GM10266 (cell line): ENCODE data around the gene FMN1.

Experiments used
- DNase-seq: peaks from one replicate; pipeline ENCODE4 v3.0.0; 2012; ENCODE audit errors: extremely low spot score
- TF ChIP-seq, protein P1 (sequence below): IDR thresholded peaks from 2 replicates; pipeline ENCODE4 v1.5.1; 2012; ENCODE audit warnings: mild to moderate bottlenecking, low read depth; ENCODE audit not compliant: control insufficient read depth, insufficient read depth; ENCODE audit errors: missing control alignments

Gene FMN1

DNA sequence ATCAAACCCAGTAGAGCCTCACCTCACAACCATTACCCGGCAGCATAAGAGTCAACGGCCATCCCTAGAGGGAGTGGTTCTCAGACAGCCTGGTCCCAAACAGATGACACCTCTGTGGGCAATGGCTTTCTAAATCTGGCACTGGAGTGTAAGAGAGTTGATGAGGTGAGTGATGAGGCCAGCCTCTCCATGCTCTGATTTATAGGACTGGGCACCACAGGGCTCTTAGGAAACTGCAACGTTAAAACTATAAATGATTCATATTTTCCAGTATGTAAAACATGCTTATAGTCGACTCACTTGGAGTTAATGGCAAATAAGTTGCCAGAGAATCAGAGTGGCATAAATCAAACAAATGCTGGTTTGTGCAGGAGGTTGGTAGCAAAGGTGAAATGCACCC is 289.0 kb downstream of the FMN1 start:
- TF ChIP-seq, protein P1, sequence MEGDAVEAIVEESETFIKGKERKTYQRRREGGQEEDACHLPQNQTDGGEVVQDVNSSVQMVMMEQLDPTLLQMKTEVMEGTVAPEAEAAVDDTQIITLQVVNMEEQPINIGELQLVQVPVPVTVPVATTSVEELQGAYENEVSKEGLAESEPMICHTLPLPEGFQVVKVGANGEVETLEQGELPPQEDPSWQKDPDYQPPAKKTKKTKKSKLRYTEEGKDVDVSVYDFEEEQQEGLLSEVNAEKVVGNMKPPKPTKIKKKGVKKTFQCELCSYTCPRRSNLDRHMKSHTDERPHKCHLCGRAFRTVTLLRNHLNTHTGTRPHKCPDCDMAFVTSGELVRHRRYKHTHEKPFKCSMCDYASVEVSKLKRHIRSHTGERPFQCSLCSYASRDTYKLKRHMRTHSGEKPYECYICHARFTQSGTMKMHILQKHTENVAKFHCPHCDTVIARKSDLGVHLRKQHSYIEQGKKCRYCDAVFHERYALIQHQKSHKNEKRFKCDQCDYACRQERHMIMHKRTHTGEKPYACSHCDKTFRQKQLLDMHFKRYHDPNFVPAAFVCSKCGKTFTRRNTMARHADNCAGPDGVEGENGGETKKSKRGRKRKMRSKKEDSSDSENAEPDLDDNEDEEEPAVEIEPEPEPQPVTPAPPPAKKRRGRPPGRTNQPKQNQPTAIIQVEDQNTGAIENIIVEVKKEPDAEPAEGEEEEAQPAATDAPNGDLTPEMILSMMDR = no peak

DNA sequence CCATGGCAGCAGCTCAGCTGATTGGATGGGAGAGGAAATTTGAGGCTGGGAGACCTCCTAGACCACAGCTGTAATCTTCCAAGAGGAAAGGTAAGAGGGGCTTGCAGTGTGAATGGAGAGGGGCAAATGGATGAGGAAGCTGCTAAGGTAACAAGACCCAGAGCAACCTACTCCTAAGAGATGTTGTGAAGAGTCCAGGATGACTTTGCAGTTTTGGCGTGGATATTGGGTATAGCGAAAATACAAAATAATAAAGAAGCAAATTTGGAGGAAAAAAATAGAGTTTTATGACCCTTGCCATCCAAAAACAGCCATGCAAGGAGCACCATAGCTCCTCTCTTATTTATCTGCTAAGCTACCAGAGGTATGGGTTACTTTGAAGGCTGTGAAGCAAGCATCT is 290.1 kb downstream of the FMN1 start:
- TF ChIP-seq, protein P1 = no peak
- DNase-seq = no peak

More for the DNA sequence above, 289.0 kb downstream of the FMN1 start:
- DNase-seq = no peak

DNA sequence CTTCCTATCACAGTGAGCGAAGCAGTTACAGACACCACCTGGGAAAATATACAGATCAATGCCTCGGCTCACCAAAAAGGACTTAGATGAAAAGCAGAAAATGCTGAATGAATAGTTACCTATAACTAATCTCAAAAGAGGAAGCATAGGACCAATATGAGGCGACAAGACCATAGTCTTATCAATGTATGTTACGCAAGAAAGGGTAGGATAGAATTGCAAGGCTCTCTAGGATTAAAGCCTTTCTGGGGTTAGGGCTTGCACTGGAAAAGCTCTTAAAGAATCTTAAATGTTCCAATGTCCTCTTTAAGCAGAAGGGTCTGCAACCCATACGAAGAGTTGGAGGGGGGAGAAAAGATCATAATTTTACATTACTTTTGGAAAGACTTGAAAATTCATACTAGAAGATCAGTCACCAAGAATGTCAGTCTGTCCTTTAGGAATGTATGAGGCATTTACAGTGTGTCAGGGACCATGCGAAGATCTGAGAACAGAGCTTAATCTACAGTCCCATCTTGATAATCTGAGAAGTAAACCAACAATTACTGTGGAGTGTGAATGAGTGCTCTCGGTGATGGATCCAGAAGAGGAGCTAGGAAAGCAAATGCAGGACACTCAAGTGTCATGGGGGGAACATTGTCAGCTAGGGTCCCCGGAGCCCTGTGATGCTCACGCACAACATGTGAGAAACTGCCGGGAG is 290.8 kb downstream of the FMN1 start:
- TF ChIP-seq, protein P1 = no peak
- DNase-seq = no peak

DNA sequence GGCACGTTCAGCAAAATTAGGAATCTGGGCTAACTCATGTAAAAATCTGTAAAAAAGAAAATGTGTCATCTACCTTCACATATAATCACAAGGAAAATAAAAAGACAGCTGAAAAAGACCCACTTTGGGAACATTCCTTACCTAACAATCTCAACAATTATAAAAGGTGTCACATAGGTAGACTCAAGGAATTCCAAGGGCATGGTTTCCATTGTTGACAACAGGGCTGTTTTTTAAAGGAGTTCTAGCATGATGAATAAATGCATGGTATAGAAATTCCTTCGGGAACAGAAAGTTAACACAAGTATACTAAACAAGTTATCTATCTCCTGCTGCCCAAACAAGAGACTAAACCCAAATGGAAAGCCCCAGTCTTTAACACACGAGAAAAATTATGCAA is 292.5 kb downstream of the FMN1 start:
- TF ChIP-seq, protein P1 = no peak
- no peak for DNase-seq

DNA sequence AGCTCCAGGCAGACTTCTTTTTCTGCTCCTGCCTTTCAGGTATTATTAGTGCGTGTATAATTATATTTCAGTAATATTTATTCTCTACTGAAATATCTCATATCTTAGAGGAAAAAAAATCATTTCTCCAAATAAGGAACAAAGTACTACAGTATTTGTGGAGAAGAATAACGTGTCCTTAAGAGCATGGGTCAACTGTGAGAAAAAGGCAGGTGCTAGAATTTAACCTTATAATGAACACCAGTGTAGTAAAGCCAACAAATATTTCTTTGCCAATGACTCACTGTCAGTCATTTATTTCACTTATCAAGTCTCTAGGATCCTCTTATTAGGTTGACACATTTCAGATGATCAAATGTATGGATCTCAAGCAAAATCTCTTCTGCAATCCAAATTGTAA is 293.3 kb downstream of the FMN1 start:
- no peak for DNase-seq
- TF ChIP-seq, protein P1 = no peak

DNA sequence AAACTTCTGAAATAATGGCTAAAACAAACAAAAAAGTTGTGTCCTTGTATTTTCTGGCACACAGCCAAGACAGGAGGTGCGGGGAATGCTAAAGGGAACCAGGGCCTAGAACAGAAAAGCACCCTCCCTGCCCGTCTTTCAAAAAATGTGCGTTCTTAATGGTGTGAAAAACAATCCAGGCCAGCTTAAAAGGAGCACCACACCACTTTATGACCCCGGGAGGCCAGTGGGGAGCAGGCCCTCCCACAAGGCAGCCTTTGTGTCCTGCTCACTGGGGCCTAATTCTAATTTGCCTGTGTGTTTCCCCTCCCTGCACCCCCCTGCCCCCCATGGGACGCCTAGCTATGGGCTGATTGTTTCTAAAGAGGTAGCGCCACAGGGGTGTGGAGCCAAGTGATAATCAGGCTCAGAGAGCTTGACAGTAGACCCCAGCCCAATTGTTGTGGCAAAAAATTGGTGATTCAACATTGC is 295.4 kb downstream of the FMN1 start:
- no peak for DNase-seq
- TF ChIP-seq, protein P1 = no peak

DNA sequence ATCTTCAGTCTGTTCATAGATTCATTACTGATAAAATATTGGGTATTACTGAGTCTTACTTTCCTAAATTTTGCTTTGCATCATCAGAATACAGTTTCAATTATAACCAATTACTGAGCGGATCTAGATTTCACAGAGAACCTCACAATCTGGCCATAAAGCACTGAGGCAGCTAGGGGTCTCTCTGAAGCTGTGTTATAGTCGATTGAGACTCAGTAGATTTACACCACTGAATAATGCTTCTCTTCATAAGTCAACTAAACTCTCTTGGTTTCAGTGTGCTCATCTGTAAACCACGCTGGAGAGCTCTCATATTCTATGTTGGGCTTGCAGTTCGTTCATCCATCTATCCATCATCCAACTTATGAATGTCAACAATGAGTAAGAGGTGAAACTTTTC is 296.1 kb downstream of the FMN1 start:
- TF ChIP-seq, protein P1 = no peak
- no peak for DNase-seq
